Testis (tissue), 2 donors: ENCODE measurements around the gene SH3RF2.

Source experiments
- CTCF ChIP-seq, 3 experiments: fragments of 450-650 bp in 2 of 3; fragments of 200-600 bp in 1 of 3; sonication (generic) in 1 of 3; IDR thresholded peaks; one replicate each; pipeline ENCODE4 v1.5.1; 2016 to 2019; ENCODE audit warnings: antibody characterized with exemption in 3 of 3, mild to moderate bottlenecking in 2 of 3, moderate library complexity in 1 of 3
- POLR2A ChIP-seq: fragments of 450-650 bp; IDR thresholded peaks from one replicate; pipeline ENCODE4 v1.6.1; 2017; ENCODE audit warnings: antibody characterized with exemption, mild to moderate bottlenecking, moderate library complexity

- TF ChIP-seq CTCF (IDR thresholded peaks at IDR 0.05) (no peak), POLR2A (no peak)
These were observed 34.0 kb upstream of the SH3RF2 start for GRCh38 chr5:145902421-145902820.
